HG03558 (cell line): Measurements from ENCODE around the gene GRK6.
"Not testable (repeated sequence)": the region's sequence is repeated elsewhere in the genome, so short reads cannot be mapped to it uniquely, and the experiment has no call there.

Source experiments
- ATAC-seq: cut with Tn5 transposase; IDR thresholded peaks from one replicate; pipeline ENCODE4 v1.9.1; 2021; ENCODE audit warnings: moderate number of reproducible peaks; ENCODE audit not compliant: unreplicated experiment; ENCODE audit errors: extremely low read depth

The GRK6 gene

DNA sequence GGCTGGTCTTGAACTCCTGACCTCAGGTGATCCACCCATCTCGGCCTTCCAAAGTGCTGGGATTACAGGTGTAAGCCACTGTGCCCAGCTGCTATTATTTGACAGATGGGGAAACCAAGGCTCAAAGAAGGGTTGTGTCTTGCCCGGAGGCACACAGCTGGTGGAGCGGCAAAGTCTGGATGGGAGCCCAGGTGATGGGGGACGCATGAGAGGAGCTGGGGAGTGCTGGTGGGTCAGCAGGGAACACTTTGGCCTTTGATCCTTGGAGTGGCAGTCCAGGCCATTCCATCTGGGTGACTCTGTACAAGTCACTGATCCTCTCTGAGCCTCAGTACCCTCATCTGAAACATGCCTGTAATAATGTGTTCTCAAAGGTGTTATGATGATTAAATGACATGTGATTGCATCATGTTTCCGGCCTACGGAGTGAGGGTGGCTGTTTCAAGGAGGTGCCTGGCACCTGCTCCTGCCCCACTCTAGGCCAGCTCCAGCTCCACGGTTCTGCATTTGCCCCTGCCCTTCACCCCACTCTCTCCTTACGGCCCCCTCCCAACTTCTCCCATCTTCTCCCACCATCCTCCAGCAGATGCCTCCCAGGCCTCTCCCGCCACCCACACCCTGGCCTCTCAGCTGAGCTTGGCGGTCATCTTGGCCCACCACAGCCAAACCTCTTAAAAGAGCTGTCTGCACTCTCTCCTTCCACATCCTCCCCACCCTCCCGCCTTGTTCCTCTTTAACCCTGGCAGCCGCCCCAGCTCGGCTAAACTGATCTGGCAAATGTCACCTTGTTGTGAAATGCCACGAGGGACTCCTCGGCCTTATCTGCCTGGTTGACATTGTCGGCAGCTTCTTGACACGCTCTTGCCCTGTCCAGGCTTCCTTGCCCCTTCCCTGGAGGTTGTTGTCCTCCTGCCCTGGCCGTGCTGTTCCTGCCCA, 52.5 kb downstream of the GRK6 start:
- ATAC-seq, result no peak

DNA sequence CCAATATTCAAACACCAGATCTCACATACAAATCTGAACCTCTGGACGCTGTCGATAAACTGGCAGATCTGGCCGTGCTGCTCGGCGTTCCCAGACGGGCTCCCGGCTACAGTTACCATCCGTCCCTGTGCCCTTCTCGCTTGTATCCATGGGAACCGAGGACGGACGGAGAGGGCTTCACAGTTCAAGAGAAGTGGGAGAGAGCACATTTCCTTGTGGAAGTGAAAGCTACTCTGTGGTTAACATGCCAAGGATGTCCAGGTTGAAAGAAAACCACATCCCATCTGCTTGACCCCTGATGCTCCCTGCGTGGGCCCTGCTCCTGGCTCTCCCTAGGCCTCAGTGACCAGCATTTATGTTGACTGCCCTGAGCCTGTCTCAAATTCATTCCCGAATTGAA, 53.3 kb downstream of the GRK6 start:
- ATAC-seq, result no peak

DNA sequence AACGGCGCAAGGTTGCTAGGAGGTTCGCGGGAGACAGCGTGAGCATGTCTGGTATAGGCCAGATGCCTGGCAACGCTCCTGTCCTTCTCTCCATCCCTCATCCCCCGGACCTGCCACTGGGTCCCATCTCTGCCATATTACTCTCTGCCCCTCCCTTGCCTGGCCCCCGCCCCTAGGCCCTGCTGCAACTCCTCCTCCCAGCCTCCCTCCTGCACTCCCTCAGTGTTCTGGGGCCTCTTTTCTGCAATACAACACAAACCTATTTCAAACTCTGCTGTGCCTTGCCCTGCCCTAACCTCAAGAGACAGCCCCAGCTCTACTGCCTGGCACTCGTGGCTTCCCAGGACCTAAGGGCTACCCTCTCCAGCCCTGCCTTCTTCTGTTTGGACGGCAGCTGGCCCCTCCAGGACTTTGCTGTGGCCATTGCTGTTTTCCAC, 55.9 kb downstream of the GRK6 start:
- ATAC-seq, result no peak

DNA sequence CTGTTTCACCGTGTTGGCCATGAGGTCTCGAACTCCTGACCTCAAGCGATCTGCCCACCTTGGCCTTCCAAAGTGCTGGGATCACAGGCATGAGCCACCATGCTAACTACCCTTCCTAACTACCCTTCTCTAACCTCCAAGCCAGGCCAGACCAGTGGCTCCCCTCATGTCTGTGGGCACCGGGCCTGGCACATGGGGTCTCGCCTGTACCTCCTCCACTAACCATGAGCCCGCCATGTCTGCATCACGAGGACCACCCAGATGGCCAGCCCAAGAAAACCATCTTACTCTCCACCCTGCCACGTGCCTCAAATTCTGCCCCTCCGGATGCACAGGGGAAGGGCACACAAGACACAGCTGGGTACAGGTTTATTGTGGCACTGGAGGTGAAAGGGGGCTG, 56.6 kb downstream of the GRK6 start:
- ATAC-seq, result no peak

DNA sequence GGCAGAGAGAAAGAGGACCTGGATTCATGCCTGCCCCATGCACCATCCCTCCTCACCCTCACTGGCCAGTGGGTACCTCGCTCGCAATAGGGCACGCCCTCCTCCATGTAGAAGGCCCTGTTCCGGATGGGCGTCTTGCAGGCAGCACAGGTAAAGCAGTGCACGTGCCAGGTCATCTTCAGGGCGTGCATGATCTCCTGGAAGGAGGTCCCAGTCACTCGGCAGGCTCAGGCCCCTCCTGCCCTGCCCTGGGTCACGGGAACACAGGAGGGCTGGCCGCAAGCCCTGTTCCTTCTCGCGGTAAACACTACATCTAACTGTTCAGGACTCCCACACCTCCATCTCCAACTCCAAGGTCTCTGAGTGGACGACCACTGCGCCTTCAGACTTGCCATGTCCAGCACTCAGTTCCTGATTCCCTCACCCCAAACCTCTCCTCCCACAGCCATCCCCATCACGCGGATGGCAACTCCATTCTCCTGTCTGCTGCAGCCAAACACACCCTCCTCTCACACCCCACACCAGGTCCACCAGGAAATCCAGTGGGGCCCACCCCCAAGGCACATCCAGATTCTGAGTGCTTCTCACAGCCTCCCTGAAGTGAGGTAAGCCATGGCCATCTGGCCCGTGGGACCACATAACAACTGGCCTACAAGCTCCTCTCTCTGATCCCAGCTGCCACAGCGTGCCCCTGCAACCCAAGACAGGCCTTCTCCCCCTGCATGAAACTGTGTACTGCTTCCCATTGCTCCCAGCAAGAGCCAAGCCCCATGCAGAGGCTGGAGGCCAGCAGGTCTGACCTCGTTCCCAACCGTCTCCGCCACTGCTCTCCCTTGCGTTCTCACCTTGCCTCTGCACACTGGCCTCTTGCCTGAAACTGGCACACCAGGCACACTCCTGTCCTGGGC, 57.8 kb downstream of the GRK6 start:
- no peak for ATAC-seq

DNA sequence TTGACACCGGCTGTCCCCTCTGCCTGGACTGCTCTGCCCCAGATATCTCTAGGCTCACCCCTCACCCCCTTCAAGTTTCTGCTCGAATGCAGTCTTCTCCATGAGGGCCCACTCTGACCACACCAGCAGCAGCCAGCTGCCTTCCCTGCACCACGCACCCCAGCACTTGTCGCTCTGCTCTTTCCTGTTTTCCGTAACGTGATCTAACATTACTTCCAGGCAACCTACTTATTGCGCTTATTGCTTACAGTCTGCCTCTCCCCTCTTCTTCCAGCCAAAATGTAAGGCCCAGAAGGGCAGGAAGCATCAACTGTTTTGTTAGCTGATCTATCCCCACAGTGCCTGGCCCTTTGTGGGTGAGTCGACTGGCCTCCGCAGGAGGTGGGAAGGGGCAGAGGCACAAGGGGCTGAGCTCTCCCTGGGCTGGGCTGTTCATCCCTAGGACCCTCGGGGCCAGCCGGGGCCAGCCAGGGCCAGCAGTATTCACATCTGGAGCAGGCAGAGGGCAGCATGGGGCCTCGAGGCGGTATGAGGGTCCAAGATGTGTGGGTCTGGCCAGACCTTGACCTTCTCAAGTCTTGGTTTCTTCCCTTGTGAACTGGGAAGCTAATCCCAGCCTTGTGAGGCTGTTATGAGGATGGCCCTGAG, 58.5 kb downstream of the GRK6 start:
- no peak for ATAC-seq

DNA sequence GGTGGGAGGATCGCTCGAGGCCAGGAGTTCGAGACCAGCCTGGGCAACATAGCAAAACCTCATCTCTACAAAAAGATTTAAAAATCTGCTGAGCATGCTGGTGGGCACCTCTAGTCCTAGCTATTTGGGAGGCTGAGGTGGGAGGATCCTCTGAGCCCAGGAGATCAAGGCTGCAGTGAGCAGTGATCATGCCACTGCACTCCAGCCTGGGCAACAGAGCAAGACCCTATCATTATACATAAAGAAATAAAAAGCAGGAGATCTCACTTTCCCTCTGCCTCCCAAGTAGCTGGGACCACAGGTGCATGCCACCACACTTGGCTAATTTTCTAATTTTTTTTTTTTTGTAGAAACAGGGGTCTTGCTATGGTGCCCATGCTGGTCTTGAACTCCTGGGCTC, 59.3 kb downstream of the GRK6 start:
- ATAC-seq, result not testable (repeated sequence)

DNA sequence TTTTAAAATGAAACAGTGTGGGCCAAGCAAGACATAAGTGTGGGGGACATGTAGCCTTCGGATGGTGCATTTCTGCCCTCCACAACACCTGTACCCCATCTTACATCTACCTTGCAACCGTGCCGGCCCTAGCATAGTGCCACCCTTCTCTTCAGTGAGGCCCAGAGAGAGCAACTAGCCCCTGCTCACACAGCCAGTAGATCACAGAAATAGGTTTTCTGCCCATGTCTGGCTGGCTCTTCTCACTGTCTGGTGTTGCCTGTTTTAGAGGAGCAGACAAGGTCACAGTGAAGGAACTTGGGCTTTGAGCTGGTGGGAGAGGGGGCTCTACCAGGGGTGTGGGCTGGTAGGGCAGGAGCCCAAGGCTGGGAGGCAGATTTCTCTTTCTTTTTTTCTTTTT, 59.8 kb downstream of the GRK6 start:
- ATAC-seq, result no peak

DNA sequence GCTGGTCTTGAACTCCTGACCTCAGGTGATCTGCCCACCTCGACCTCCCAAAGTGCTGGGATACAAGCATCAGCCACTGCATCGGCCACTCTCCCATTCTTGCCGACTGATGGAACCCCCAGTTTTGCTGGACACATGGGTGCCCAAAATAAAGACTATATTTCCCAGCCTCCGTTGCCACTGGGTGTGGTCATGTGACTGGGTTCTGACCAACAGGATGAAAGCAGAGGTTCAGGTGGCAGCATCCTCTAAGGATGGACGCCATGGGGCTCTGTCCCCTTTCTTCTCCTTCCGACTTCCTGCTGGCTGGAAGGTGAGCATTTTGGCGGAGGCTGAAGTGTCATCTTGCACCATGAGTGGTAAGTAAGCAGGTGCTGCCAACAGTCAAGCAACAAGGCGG, 60.7 kb downstream of the GRK6 start:
- no peak for ATAC-seq

DNA sequence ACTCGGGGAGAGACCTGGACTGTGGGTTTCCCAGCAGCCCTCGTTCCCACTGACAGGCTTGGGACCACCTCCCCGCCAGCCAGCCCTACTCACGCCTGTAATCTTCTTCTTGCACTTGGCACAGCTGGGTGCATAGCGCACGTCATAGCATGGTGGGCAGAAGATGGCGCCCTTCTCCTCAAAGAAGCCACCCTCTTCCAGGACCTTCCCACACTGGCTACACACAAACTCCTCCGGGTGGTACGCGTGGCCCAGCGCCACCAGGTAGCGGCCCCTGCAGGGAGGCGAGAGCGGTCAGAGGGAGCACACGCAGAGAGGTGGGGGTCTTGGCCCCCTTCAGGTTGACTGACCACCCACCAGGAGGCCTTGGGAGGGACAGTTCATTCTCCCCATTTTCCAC, 61.5 kb downstream of the GRK6 start:
- no peak for ATAC-seq

DNA sequence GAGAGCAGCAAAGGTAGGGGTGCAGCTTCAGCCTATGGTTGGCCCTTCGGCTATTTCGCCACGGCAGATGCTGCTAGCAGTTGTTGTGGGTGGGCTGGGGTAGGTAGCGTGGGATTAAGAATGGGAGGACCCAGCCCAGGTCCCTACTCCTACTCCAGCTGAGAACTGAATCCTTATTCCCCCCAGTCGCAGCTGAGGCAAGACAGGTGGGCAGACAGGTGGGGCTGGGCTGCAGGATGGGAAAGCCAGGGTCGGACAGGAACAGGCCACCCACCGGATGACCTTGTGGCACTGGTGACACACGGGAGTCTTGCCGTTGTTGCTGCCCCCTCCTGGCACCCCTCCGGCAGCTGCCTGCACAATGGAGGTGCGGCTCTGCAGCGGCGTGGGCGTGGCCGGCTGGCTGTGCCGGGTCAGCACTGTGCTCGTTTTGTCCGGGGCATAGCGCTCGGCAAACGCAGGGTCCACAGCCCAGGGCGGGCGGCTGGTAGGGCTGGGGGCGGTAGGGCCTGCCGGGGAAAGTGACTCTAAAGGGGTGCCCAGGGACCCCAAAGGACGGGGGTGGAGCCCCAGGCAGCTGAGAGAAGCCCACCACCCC, 62.7 kb downstream of the GRK6 start:
- no peak for ATAC-seq

DNA sequence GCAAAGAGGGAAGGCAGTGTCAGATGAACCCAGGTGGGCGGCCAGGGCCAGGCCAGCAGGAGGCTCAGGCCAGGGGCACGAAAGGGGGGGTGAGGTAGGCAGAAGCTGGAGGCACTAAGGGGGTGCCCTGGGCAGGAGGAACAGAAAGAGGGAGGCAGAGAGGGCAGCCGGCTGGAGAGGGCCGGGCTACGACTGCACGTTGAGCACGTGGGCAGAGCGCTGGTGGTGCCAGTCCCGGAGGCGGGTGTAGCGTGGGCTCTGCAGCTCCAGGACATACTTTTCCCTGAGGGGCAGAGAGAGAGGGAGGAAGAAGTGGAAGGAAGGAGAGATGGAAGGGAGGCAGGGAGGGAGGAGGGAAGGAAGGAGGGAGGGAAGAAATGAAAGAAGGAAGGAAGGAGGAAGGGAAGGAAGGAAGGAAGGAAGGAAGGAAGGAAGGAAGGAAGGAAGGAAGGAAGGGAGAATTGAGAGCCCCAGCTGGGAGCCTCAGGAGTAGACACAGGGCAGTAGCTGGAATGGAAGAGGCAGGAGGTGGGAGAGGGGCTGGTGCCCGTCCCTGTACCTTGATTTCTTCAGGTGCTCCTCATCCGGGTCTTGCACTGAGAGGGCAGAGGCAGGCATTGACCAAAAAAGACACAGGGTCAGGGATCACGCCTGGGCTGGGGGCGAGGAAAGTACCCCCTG, 64.0 kb downstream of the GRK6 start:
- ATAC-seq, result no peak

DNA sequence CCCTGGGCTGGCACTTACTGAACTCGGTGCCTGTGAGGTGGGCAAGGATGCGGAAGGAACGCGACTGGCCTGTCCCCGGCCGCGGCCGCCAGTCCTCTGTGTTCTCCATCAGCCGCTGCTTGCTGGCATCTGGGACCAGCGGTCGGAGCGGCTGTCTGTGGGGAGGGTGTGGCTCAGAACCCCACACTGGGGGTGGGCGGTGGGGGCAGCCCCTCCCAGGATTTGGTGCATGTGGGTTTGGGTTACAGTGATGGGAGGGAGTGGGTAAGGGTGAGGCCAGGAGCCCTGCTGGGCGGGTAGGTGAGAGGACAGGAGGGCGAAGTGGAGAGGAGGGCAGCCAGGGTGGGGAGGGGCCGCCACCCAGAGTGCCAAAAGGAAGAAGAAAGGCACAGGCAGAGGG, 64.5 kb downstream of the GRK6 start:
- no peak for ATAC-seq

DNA sequence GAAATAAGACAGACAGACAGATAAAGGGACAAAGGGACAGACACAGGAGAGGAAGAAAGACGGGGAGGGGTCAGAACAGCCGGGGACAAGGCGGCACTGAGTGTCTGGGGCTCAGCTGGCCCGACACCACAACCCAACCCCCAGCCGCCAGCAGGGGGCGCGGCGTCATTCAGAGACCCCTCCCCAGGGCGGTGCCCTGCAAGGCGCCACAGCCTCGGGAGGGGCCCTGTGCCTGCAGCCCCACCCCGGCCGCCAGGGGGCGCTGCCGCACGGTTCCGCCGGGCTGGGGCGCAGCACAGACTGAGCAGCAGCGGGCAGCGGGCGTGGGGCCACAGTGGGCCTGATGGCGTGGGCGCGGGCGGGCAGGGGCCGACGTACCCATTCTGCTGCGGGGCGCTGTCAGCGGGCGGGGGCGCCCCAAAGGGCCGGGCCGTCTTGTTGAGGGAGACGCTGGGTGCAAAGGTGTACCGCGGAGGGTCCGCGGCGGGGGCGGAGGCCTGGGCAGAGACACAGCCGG, 65.0 kb downstream of the GRK6 start:
- no peak for ATAC-seq

DNA sequence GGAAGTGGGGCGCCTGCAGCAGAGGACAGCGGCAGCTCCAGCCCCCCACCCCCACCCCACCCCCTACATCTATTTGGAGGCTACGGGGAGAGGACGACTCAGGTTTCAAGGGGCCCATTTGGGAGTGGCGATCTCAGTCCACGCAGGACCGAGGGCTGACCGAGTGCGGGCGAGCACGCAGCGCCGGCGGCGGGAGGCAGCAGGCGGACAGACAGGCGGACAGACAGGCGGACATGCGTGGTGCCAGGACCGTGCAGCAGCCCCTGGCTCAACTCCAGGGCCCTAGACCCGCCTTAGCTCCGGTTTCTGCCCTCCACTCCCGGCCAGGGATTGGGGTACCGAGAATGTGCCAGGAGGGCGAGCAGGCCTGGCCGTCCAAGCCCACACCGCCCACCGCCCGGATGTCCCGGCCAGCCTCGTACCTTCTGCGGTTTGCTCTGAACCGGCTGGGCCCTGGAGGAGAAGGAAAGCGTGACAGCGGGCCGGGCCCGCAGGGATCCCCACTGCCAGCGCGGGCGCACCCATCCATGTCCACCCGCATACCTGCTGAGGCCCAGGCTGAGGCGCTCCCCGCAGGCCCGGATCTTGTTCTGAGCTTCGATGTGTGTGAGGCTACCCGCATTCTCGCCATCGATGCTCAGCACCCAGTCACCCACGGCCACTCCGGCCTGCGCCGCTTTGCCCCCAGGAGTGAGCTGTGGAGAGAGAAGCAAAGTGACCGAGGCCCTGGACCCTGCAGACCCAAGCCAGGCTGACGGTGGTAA, 65.7 kb downstream of the GRK6 start:
- no peak for ATAC-seq
